Esophagus mucosa (tissue), 1 donor: Measurements from ENCODE around the gene ULK4. TPM values are rescaled to one million over a fixed set of nuclear protein-coding genes. Genes with fewer than 3 reads are reported as not detected.
"Not testable (repeated sequence)": the region's sequence is repeated elsewhere in the genome, so short reads cannot be mapped to it uniquely, and the experiment has no call there.

Experiments
- ATAC-seq: fragments of 200-7000 bp; cut with Tn5 transposase; one replicate; pipeline ENCODE4 v1.9.1; 2020
- total RNA-seq: library from RNA; stranded (reverse); gene quantifications from one replicate; pipeline ENCODE4 v1.2.4, GENCODE V29; 2023
- donor health status: DM: yes; HTN: yes; CAD: no.

Gene ULK4
- total RNA-seq, 1 donor from 2014 or later = 6.0 TPM

GRCh38 chr3:41956574-41956973, 5.3 kb downstream of the ULK4 start:
- no peak for ATAC-seq

- no peak for ATAC-seq
Measured at GRCh38 chr3:41955192-41955591, 6.7 kb downstream of the ULK4 start.

- ATAC-seq = no peak
Measured at GRCh38 chr3:41943311-41943843, 18.5 kb downstream of the ULK4 start.

GRCh38 chr3:41940393-41940792, 21.5 kb downstream of the ULK4 start:
- no peak for ATAC-seq

- no peak for ATAC-seq
Measured at GRCh38 chr3:41936384-41936783, 25.5 kb downstream of the ULK4 start.

- no peak for ATAC-seq
Measured at GRCh38 chr3:41933154-41933676, 28.7 kb downstream of the ULK4 start.

- no peak for ATAC-seq
Measured at GRCh38 chr3:41932464-41932863, 29.4 kb downstream of the ULK4 start.

- ATAC-seq = no peak
Measured at GRCh38 chr3:41920406-41920965, 41.4 kb downstream of the ULK4 start.

- ATAC-seq = no peak
Measured at GRCh38 chr3:41915353-41915752, 46.5 kb downstream of the ULK4 start.

GRCh38 chr3:41912280-41912679, 49.6 kb downstream of the ULK4 start:
- ATAC-seq = no peak

GRCh38 chr3:41907330-41908073, 54.4 kb downstream of the ULK4 start:
- ATAC-seq = no peak

- ATAC-seq = no peak
Measured at GRCh38 chr3:41900265-41900664, 61.6 kb downstream of the ULK4 start.

- ATAC-seq = no peak
Measured at GRCh38 chr3:41898631-41899030, 63.3 kb downstream of the ULK4 start.

GRCh38 chr3:41893977-41894376, 67.9 kb downstream of the ULK4 start:
- no peak for ATAC-seq

GRCh38 chr3:41888368-41889076, 73.4 kb downstream of the ULK4 start:
- ATAC-seq = no peak

GRCh38 chr3:41882956-41883355, 78.9 kb downstream of the ULK4 start:
- ATAC-seq = no peak

- no peak for ATAC-seq
Measured at GRCh38 chr3:41881233-41881821, 80.6 kb downstream of the ULK4 start.

- ATAC-seq = no peak
Measured at GRCh38 chr3:41880387-41880786, 81.5 kb downstream of the ULK4 start.

GRCh38 chr3:41877741-41878140, 84.2 kb downstream of the ULK4 start:
- ATAC-seq = not testable (repeated sequence)

- ATAC-seq = no peak
Measured at GRCh38 chr3:41874022-41874421, 87.9 kb downstream of the ULK4 start.

- ATAC-seq = no peak
Measured at GRCh38 chr3:41872157-41872556, 89.7 kb downstream of the ULK4 start.

- no peak for ATAC-seq
Measured at GRCh38 chr3:41867533-41867932, 94.4 kb downstream of the ULK4 start.

- no peak for ATAC-seq
Measured at GRCh38 chr3:41866298-41866697, 95.6 kb downstream of the ULK4 start.
